ENCODE results near the gene FNDC1.
"Not testable (repeated sequence)": the region's sequence is repeated elsewhere in the genome, so short reads cannot be mapped to it uniquely, and the experiment has no call there.

Gene FNDC1

DNA sequence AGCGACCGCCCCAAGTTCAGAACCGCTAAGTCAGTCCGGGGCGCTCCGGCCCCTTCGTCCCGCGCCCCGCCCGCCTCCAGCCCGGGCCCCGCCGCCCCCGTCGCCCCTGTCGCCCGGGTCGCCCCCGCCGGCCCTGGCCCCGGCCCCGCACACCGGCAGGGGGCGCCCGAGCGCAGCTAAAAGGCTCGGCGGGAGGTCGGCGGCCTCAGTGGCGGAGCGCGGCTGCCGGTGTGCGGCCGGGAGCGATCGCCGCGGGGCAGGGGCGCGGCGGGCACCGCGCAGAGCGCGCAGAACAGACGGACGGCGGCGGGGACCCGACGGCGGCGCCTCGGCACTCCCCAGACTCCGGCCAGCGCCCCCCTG lies at the start of gene FNDC1:
Gene FNDC1, plus strand, starts transcription at position 208 of the 363 bp plus-strand sequence. CDS start 197 bp downstream, outside the sequence.
- DNase-seq, result no peak

DNA sequence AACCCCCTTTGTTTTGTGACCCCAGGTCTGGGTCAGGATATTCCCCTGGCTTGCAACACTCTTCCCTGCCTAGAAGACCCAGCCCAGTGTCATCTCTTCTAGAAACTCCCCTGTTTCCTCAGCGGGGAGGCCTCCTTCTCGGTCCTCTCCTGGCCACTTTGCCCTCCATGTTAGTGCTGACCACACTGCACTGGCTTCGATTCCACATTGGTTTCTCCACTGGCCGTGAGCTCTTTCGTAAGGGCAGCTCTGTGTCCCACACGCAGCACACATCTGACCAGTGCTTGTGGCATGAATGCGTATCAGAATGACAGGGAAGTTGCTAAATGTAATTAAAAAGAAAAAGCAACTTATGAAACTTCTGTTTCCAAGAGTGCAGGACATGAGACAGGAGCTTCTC lies 49.4 kb upstream of the FNDC1 start:
- DNase-seq, result no peak

- no peak for DNase-seq
These were observed 47.7 kb upstream of the FNDC1 start for GRCh38 chr6:159121486-159121885.

GRCh38 chr6:159122453-159122852 lies 46.7 kb upstream of the FNDC1 start:
- DNase-seq, result no peak

DNA sequence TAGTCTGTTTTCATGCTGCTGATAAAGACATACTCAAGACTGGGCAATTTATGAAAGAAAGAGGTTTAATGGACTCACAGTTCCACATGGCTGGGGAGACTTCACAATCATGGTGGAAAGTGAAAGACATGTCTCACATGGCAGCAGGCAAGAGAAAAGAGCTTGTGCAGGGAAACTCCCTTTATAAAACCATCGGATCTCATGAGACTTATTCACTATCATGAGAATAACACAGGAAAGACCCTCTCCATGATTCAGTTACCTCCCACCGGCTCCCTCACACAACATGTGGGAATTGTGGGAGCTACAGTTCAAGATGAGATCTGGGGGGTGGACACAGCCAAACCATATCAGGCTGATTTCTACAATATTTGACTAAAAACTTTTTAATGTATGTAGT lies 45.4 kb upstream of the FNDC1 start:
- DNase-seq, result not testable (repeated sequence)

- no peak for DNase-seq
These were observed 44.1 kb upstream of the FNDC1 start for GRCh38 chr6:159125014-159125609.

DNA sequence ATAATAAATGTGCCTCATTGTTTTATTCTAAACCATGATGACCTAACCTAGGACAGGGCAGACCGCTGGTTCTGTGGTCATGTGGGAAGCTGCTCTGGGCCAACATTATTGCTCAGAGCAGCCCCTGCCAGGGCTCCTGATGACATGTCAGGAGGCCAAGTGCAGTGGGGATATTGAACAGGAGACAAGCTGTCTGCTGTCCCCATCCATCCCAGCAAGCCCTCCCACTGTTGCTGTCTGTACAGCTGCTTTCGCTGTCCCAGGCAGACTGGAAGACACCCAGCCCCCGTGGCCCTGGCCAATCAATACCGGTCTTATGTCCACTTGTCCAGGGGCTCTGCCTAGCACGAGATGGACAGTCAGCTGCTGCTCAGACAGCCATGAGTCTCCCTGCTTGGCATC lies 43.2 kb upstream of the FNDC1 start:
- DNase-seq, result no peak

DNA sequence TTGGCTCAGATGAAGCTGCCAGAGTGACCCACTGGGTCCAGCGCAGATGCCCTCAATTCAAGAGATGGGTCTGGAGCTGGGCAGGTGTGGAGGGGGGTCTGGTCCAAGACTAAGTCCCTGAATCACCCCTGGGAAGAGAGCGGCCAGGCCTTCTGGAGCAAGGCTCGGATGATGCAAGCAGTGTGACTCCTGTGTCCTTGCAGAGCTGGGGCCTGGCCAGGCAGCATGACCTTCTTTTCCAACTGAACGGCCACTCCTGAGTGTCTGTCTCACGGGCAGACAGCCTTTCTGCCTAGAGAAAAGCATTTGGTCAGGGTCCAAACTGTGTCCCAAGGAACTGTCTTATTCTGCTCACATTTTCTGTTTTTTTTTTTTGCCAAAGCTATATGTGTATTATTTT lies 42.6 kb upstream of the FNDC1 start:
- DNase-seq, result no peak

- DNase-seq, result no peak
These were observed 41.5 kb upstream of the FNDC1 start for GRCh38 chr6:159127701-159128100.

- DNase-seq, result no peak
These were observed 40.2 kb upstream of the FNDC1 start for GRCh38 chr6:159128978-159129377.

- DNase-seq, result no peak
These were observed 38.4 kb upstream of the FNDC1 start for GRCh38 chr6:159130846-159131245.

- DNase-seq, result no peak
These were observed 37.5 kb upstream of the FNDC1 start for GRCh38 chr6:159131709-159132108.

GRCh38 chr6:159132664-159133063 lies 36.5 kb upstream of the FNDC1 start:
- no peak for DNase-seq

GRCh38 chr6:159134701-159135364 lies 34.4 kb upstream of the FNDC1 start:
- DNase-seq, result no peak

- no peak for DNase-seq
These were observed 31.5 kb upstream of the FNDC1 start for GRCh38 chr6:159137676-159138075.

DNA sequence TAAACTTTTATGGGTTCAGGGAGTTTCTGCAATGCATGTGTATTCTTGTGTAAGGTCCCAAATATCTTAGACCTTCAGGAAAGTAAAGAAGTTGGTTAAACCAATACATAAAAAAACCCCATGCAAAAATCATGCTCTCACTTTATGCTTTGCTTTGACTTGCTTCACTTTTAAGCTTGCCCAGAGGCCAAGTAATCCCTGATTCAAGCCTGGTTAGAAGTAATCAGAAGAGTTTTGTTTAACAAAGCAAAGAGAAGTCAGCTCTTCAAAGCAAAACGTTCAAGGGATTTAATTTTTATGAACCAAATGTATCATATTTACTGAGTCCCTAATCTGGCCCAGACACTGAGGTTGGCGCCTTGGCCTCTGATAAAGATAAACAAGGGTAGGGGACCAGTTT lies 26.7 kb upstream of the FNDC1 start:
- DNase-seq, result no peak

GRCh38 chr6:159148641-159149040 lies 20.6 kb upstream of the FNDC1 start:
- DNase-seq, result no peak

- no peak for DNase-seq
These were observed 19.6 kb upstream of the FNDC1 start for GRCh38 chr6:159149641-159150040.

DNA sequence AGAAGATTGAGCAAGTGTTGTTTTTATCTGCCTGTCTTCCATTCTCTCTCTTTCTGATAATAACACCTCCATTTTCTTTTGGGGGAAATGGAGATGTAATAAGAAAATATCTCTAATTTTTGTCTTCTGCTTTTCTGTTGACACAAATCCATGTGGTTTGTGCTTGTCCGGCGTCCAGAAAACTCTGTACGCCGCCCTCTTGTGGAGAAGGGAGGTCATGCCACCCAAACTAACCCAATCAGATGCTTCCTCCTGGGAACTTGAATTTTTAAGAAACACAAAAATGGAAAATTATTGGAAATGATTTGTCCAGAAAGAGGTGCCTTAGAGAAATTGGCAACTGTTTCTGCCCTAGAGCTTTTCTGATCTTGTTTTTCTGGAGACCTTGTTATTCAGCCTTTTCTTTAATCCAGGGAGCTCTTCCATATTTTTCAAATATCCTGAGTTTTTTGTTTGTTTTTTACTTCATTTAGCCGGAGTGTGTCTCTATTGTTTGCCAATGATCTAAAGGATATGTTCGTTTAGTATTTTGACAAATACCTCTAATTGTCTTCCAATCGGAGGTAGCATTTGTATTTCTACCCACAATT lies 17.8 kb upstream of the FNDC1 start:
- DNase-seq, result no peak

DNA sequence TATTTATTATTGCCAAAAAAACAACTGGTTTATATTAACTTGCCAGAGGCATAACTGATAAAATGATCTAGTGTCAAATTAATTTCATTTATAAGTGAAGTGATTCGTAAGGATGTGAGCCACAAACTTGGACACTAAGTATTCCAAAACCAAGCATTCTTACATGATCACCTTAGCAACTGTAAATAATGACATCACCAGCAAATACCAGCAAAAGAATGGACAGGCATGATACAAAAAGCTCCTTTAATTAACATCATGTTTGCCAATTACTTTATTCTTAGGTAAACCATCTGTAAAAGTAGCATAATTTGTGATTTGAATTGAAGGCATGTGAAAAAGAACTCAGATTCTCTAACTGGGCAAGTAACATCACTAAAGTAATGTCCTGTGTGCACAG lies 17.2 kb upstream of the FNDC1 start:
- DNase-seq, result no peak

GRCh38 chr6:159152782-159153181 lies 16.4 kb upstream of the FNDC1 start:
- no peak for DNase-seq

DNA sequence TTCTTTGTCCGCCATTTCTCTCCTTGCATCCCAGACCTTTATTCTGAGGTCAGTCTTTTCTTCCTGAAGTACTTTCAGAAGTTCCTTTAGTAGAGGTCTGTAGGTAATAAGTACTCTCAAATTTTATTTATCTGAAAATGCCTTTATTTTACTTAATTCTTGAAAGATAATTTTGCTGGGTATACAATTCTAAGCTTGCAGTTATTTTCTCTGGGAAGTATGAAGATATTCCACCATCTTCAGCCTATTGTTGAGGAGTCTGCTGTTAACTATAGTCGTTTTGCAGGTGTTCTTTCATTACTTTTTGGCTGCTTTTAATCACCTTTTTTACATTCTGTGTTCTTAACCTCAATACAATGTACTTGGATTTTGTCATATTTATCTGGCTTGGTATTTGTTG lies 13.5 kb upstream of the FNDC1 start:
- DNase-seq, result no peak

DNA sequence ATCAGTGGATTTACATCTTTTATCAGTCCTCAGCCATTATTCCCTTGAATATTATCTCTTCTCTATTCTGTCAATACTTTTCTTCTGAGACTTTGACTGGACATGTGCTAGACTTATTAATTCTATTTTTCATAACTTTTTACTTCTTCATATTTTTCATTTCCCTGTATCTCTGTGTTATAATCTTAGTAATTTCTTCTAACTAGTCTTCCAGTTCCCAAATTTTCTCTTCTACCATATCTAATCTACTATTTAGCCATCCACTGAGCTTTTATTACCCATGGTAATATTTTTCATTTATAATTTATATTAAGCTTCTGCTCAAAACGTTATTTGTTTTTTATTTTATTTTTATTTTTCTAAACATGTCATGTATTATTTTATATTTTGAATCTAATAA lies 13.1 kb upstream of the FNDC1 start:
- no peak for DNase-seq

- DNase-seq, result no peak
These were observed 11.8 kb upstream of the FNDC1 start for GRCh38 chr6:159157431-159157830.

GRCh38 chr6:159161839-159162238 lies 7.4 kb upstream of the FNDC1 start:
- no peak for DNase-seq

All from NCI-H510A (cell line).